A172 (cell line): ENCODE results near the gene GHITM. TPM values are rescaled to one million over a fixed set of nuclear protein-coding genes. Genes with fewer than 3 reads are reported as not detected.
"Not testable (repeated sequence)": the region's sequence is repeated elsewhere in the genome, so short reads cannot be mapped to it uniquely, and the experiment has no call there.

Source experiments
- DNase-seq: peaks from one replicate; pipeline ENCODE4 v3.0.0-alpha.2; 2015; ENCODE audit warnings: low spot score
- total RNA-seq: library from RNA; depleted of rRNA; stranded (reverse); fragments of >200 nt; shearing (Covaris generic); gene quantifications from 2 replicates; pipeline ENCODE4 v1.2.3, GENCODE V29; 2014

Gene GHITM
- total RNA-seq, 1 experiment from 2014 or later = 445 TPM

DNA sequence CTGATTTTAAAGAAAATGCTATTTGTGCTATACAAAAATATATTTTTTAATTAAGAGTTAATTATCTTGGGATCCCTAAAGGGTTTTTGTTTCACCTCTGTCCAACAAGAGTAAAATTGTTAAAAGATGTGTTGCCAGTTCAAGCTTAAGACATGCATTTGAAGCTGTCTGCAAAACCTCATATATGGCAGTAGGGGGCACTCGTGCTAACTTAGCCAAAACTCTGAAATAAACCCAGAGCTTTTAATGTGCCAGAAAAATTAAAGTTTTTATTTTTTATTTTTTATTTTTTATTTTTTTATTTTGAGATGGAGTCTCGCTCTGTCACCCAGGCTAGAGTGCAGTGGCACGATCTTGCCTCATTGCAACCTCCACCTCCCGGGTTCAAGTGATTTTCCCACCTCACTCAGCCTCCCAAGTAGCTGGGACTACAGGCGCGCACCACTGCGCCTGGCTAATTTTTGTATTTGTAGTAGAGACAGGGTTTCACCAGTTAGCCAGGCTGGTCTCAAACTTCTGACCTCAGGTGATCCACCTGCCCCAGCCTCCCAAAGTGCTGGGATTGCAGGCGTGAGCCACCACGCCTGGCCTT, 8.8 kb downstream of the GHITM start:
- peak; percentile 22 for DNase-seq

DNA sequence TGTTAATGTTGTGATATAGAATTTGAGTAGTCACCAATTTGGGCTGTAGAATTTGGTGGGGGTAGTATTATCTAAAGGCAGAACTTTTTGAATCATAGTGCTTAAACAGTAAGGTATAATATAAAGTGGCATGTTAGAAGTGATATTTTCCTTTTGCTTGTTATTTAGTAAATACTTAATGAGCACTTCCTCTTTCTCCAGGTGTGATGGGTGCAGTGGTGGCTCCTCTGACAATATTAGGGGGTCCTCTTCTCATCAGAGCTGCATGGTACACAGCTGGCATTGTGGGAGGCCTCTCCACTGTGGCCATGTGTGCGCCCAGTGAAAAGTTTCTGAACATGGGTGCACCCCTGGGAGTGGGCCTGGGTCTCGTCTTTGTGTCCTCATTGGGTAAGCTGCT, 10.5 kb downstream of the GHITM start:
- DNase-seq = no peak

DNA sequence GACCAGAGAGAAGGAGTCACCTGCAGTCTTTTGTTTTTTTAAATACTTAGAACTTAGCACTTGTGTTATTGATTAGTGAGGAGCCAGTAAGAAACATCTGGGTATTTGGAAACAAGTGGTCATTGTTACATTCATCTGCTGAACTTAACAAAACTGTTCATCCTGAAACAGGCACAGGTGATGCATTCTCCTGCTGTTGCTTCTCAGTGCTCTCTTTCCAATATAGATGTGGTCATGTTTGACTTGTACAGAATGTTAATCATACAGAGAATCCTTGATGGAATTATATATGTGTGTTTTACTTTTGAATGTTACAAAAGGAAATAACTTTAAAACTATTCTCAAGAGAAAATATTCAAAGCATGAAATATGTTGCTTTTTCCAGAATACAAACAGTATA, 13.5 kb downstream of the GHITM start:
- DNase-seq = no peak

DNA sequence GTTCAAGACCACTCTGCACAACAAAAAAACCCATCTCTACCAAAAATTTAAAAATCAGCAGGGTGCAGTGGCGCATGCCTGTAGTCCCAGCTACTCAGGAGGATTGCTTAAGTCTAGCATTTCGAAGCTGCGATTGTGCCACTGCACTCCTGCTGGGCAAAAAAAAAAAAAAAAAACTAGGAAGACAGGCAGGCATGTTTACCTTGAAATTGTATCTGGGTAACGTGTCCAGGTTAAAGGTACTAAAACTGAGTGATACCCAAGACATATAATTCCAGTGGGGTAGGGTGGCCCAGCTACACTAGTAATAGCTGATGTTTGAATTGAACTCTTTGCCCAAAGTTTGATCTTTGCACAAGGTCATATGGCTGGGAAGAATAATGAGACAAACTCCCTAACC, 16.2 kb downstream of the GHITM start:
- DNase-seq = no peak

DNA sequence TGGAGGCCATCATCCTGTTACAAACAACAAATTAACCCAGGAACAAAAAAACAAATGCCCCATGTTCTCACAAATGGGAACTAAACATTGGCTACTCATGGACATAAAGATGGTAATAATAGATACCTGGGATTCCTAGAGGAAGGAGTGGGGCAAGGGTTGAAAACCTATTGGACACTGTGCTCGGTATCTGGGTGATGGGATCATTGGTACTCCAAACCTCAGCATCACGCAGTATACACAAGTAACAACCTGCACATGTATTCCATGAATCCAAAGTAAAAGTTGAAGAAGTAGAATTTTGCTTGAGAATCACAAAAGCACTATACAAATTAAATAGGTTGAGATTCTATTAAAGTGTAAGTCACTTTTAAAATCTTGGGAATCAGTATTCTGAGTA, 16.7 kb downstream of the GHITM start:
- no peak for DNase-seq

DNA sequence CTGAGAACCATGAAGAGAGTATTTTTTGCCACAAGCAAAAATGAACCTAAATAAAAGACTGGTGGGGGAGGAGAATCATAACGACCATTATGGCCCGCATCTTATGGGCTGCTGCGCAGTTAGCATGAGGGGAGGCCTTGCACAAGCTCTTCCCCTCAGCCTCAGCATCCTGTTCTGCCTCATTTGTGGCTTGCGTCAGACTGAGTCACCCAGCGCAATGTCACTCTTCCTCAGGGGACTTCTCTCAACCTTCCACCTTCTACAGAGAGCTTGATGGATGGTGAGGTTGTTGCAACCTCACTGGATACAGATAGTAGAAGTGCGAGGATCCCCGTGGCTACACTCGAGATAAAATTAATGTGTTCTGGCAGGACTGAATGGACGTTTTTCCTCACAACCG, 17.5 kb downstream of the GHITM start:
- peak; percentile 42 for DNase-seq

DNA sequence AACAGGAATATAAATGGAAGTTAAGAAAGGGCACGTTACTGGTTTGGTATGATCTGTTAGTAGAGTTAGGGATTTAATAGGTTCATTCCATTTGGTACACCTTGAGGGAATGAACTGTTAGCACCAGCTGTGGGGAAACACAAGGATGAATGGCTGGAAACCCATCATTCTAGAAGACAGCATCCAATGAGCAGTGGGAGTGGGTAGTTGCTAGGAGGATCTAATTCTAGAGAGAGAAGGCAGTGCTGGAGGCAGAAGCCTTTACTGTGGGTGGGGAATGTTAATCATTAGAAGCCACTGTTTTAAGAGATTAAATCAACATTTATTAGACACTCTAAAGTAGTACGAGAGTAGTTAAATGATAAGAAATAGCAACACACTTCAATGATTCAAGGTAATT, 18.8 kb downstream of the GHITM start:
- DNase-seq = no peak

DNA sequence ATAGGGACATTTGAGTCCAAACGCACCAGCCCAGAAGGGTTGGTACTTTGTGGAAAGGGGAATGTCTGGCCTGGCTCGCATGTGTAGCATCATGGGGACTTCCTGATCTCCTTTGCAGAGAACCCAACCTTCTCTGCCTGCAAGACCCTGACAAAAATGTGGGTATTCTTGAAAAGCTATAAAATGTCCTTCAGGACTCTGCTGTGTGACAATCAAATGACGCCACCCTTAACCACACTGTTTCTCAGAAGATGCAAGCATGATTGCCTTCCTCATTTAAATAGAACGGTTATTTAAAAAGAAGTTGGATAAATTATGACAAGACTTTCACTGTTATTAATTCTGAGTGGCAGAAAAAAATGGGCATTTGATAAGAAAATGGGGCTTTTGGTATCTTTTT, 19.2 kb downstream of the GHITM start:
- DNase-seq = no peak

DNA sequence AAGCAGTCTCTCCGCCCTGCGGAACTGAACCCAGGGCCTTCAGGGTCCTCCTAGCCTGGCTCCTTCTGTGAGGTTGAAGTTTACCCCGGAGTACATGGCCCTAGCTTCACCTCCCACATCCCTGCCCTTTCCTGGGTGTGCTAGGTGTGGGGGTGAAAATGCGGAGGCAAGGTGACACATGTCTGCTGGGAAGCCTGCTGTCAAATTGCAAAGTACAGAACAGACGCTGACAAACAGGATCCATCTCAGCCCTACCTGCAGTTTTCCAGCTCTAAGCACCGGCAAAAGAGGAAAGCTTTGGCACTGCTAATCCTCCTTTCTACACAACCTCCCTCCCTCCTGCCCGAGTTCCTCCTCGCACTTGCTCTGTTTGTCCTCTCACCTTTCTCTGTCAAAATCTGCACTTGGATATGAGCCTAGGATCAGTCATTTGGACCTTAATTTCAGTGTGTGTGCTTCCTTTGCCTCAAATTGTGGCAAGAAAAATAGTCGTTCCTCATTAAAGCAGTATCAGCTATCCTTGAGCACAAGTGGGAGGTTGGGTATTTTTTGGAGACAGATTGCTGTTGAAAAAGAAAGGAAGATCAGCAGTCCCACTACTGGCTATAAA, 19.9 kb downstream of the GHITM start:
- DNase-seq = no peak

DNA sequence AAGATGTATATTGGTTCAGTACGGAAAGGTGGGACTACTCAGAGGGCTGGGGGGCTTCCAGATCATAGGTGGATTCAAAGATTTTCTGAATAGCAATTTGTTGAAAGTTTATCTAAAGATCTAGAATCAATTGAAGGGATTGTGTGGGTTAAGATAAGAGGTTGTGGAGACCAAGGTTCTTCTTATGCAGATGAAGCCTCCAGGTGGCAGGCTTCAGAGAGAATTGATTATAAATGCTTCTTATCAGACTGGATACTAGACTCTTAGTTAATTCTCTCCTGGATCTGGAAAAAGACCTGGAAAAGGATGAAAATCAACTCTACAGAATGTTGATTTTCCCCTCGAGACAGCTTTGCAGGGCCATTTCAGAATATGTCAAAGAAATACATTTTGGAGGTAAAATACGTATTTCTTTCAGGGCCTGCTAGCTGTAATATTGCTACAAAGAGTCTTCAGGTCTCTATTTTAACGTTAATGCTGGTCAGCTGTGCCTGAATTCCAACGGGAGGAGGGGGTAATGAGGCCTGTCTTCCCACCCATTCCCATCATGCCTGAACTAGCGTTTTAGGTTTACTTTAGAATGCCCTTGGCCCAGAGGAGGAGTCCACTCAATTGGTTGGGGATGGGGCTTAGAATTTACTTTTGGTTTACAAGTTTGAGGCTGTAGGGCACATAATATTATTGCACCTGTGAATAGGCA, 21.5 kb downstream of the GHITM start:
- no peak for DNase-seq

DNA sequence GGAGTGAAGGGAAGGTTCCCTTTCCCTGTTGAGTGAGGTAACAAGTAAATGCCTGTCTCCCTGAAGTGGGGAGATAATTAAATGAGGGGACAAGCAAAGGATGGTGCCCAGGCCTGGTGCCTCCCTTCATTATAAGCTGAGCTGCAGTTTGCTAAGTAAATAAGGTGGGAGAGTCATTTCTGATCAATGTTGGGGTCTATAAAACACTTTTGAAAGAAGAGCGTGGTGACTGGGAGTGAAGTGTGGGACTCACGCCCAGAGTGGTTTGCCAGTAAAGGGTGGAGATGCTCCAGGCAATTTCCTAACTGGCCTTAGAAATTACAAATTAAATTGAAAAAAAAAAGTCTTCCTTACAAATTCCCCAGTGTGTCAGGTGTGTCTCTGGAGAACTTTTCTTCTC, 24.7 kb downstream of the GHITM start:
- no peak for DNase-seq

DNA sequence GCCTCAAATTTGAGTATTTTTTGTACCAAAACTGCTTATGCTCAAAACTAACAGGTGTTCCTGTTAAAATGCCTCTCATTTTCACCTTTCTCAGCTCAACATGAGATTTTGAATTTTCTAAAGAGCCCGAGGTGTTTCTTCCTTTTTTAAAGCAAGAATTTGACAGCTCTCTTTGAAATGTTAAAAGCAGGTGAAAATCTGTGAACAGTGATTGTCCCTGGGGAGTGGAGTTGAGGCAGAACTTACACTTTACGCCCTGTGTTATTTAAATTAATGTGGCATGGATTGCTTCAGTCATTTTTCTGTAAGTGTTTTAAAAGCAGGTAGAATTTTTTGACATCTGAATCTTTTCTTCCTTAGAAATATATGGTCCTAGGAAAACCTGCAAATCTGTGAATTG, 25.1 kb downstream of the GHITM start:
- DNase-seq = no peak

DNA sequence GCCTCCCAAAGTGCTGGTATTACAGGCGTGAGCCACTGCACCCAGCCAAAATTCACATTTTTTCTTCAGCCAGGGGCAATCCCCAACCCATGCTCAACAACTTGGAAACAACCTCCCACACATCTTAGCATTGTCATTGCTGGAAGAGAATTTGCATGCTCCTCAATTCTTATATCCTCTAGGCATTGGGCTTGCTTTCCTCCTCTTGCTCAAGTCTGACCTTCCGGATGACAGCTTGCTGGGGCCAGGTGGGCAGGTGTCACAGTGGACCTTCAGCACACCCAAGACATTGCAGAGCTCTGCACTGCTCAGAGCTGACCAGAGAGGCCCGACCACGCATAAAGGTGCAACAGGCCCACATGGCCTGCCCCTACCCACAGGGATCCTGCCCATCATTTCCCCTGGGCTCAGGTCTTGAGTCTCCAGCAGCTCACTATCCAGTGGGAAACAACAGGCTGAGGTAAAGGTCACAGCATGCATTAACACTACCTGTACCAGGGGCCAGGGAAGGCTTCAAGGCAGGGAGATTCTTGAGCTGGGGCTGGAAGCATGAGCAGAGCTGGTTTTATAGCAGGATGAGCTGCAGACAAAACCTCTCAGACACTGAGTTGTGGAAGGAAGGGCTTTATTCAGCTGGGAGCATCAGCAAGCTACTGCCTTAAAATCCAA, 27.4 kb downstream of the GHITM start:
- no peak for DNase-seq

DNA sequence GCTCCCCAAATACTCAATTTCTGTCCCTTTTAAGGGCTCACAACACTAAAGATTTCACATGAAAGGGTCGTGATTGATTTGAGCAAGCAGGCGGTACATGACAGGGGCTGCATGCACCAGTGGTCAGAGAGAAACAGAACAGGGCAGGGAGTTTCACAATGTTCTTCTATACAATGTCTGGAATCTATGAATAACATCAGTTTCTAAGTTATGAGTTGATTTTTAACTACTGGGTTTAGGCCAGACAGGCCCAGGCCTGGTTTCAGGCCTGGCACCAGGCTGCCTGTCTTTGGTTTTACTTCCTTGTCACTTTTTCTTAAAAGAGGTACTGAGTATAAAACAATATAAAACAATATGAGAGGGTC, 28.0 kb downstream of the GHITM start:
- not testable (repeated sequence) for DNase-seq

DNA sequence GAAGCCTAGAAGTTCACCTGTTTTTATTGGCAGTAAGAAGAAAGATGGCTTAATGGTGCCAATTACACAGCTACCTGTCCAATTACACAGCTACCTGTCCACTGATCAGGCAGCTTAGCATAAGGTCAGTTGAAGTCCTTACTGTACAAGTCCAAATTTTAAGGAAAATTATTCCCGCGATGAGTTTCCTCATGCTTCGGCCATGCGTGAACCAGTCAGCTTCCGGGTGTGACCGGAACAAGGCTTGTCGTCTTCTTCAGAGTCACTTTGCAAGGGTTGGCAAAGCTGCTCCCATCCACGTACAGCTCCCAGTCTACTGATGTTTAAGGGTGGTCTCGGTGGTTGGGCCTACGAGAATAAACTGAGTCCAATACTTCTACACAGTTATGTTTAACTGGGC, 29.1 kb downstream of the GHITM start:
- not testable (repeated sequence) for DNase-seq

DNA sequence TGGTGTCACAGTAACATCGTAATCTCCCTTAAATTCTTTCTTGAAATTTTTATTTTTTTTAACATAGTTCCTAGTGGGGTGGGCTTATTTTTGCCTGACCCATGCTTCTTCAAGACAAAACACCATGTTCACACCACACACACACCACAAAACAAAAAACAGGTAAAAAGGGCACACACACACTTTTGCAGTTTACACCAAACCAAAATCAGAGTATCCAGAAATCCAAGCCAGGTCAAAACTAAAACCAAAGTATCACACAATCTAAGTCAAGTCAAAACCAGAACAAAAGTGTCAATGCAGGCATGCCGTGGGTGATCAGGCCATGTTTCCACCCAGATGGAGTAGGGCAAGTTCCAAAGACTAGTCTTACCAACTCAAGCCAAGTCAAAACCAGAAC, 31.9 kb downstream of the GHITM start:
- not testable (repeated sequence) for DNase-seq

DNA sequence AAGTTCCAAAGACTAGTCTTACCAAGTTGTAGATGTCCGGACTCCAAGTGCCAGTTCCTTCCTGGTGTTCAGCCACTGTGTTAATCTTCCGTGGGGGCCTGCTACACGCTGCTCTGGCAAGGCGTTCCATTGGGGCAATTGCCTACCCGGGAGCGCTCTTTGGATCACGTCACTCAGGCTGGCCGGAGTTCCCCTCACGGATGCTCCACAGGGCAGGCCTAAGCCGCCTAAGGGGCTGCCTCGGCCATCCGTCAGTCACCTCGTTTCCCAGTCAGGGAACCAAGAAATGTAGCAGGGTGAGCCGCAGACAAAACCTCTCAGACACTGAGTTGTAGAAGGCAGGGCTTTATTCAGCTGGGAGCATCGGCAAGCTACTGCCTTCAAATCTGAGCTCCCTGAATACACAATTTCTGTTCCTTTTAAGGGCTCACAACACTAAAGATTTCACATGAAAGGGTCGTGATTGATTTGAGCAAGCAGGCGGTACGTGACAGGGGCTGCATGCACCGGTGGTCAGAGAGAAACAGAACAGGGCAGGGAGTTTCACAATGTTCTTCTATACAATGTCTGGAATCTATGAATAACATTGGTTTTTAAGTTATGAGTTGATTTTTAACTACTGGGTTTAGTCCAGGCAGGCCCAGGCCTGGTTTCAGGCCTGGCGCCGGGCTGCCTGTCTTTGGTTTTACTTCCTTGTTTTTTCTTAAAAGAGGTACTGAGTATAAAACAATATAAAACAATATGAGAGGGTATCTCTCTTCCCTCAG, 32.6 kb downstream of the GHITM start:
- DNase-seq = not testable (repeated sequence)

DNA sequence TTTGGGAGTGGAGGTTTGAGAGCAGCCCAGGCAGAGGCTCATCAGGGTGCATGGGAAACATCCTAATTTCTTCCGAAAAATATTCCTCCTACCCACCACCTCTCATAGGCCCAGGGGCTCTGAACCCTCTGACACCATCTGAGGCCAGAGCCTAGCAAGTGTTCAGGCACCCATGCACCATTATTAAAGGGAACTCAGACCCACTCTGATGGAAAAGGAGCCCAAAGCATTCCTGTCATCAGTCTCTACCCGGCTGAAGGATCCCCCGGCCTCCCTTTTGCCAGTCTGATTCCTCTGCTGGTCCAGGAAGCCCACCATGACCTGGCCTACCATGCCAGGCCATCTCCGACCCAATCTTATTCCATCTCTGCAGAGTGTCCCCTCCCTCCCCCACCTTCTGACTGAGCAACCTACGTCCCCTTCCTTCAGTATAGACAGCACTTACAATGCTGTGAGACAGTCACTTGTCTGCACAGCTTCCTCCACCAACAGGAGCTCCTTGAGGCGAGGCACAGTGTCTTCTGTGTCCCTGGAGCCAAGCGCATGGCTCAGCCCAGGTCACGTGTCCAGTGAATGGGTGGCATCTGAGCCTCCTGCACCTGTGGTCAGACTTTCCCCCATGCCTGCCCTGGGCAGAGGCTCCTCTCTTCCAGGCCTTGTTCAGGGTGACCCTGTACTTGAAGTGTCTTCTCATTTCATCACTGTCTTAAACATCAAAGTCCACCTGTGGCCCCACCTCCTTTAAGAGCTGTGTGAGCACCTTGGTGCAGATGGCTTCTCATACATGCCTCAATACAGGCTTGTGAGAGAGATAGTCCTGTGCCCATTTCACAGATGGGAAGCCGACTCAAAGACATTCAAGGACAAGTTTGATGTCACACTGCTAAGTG, 33.4 kb downstream of the GHITM start:
- DNase-seq = no peak

DNA sequence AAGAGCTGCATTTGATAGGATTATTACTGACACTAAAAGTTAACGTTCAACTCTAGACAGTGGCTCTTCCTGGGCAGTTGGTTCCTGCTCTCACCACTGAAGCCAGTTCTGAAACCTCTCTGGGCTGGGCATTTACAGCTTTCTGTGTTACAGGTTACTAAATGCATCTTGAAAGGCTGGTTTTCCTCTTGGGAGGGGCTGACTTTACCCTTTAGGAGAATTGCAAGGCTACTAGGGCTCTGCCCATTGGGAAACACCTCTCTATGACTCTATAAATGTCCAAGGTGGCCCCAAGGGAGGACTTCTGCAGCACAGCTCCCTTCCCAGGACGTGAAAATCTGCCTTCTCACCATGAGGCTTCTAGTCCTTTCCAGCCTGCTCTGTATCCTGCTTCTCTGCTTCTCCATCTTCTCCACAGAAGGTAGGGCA, 34.2 kb downstream of the GHITM start, which contains the start of gene GPR15LG:
TSS of gene GPR15LG (plus strand) at position 301 of the 429 bp plus-strand sequence. CDS start at position 352, 51 bp downstream.
- DNase-seq = no peak

DNA sequence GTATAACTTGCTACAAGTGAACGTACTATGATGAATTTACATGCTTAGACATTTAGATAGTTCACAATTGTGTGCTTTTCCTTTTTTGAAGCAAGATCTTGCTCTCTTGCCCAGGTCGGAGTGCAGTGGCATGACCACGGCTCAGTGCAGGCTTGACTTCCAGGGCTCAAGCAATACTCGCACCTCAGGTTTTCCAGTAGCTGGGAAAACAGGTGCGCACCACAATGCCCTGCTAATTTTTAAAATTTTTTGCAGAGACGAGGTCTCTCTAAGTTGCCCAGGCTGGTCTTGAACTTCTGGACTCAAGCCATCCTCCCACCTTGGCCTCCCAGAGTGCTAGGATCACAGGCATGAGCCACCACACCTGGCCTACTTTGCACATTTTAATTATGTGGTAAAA, 36.1 kb downstream of the GHITM start:
- DNase-seq = no peak

DNA sequence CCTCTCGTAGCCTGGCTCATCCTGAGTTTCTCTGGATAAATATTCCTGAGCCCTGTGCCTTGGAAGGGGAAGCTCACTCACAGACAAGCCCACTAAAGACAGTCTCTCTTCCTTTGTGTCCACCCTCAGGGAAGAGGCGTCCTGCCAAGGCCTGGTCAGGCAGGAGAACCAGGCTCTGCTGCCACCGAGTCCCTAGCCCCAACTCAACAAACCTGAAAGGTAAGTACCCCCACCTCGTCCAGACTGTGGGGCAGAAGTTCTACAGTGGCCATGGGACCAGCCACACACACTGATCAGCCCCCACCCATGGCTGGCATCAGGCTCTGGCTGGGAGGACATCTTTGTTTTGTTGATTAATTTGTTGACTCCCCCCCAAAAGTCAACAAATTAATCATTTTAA, 37.0 kb downstream of the GHITM start:
- no peak for DNase-seq
